ENCODE measurements around the gene KLHL8. TPM values are rescaled to one million over a fixed set of nuclear protein-coding genes. Genes with fewer than 3 reads are reported as not detected.

KLHL8 gene
- total RNA-seq, 1 experiment from 2014 or later = 7.5 TPM

- DNase-seq = no peak
- H4K8ac ChIP-seq (replicated peaks; ENCODE audit: insufficient read length, low read depth, low read length) = no peak overlapping the region
- no peaks in the 10 kb centered on the region for H3K9me3 ChIP-seq (ENCODE audit: control insufficient read depth, low read depth, low read length)
- H4K20me1 ChIP-seq (ENCODE audit: control insufficient read depth, insufficient read depth, insufficient read length) = no peaks in the 10 kb centered on the region
- no peak overlapping the region for H2BK12ac ChIP-seq (ENCODE audit: insufficient read length, low read depth, low read length)
- H3K27ac Mint-ChIP-seq = no peak overlapping the region
- no peak overlapping the region for H2AFZ ChIP-seq (ENCODE audit: low read length)
- WGBS (ENCODE audit: extremely low coverage, insufficient read length, low lambda C conversion rate) = no CpG with 5 or more reads among the region's 3 CpGs
- no peak overlapping the region for H2BK5ac ChIP-seq (ENCODE audit: insufficient read length, low read length)
- H2BK15ac ChIP-seq (ENCODE audit: low read depth, low read length) = no peak overlapping the region
- no peaks in the 10 kb centered on the region for H3K79me1 ChIP-seq (ENCODE audit: insufficient read depth, low read depth, low read length, poor library complexity, severe bottlenecking)
- H3K56ac ChIP-seq (ENCODE audit: insufficient read length, low read depth, low read length) = no peak overlapping the region
- H2BK20ac ChIP-seq (ENCODE audit: low read depth, low read length, poor library complexity, severe bottlenecking) = no peak overlapping the region
- H3K4me3 Mint-ChIP-seq = no peak overlapping the region
- no peak overlapping the region for H4K5ac ChIP-seq (ENCODE audit: insufficient read length, low read depth, low read length)
- no peak overlapping the region for H4K91ac ChIP-seq (ENCODE audit: insufficient read length, low read depth, low read length)
- H3K9me3 Mint-ChIP-seq = peaks cover 0 to 5% of the 10 kb centered on the region in 2 experiments; a peak in 1 of 5 replicates
- TF ChIP-seq, protein P1, sequence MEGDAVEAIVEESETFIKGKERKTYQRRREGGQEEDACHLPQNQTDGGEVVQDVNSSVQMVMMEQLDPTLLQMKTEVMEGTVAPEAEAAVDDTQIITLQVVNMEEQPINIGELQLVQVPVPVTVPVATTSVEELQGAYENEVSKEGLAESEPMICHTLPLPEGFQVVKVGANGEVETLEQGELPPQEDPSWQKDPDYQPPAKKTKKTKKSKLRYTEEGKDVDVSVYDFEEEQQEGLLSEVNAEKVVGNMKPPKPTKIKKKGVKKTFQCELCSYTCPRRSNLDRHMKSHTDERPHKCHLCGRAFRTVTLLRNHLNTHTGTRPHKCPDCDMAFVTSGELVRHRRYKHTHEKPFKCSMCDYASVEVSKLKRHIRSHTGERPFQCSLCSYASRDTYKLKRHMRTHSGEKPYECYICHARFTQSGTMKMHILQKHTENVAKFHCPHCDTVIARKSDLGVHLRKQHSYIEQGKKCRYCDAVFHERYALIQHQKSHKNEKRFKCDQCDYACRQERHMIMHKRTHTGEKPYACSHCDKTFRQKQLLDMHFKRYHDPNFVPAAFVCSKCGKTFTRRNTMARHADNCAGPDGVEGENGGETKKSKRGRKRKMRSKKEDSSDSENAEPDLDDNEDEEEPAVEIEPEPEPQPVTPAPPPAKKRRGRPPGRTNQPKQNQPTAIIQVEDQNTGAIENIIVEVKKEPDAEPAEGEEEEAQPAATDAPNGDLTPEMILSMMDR (conservative IDR thresholded peaks at IDR 0.05) = no peak
- no peaks in the 10 kb centered on the region; the same call in 1 of the 2 replicates for H3K27me3 Mint-ChIP-seq (ENCODE audit: low read depth)
- no peak overlapping the region for H3K4me2 ChIP-seq (ENCODE audit: insufficient read depth, insufficient read length, low read length)
- H2BK120ac ChIP-seq (ENCODE audit: low read depth, low read length, poor library complexity, severe bottlenecking) = no peak overlapping the region
- no peaks in the 10 kb centered on the region for H3K4me1 ChIP-seq (ENCODE audit: insufficient read depth, low read length)
- no peaks in the 10 kb centered on the region for H3K23me2 ChIP-seq (ENCODE audit: insufficient read length, low read depth, low read length, poor library complexity, severe bottlenecking)
- no peak overlapping the region for H3K9ac ChIP-seq (ENCODE audit: extremely low read depth, insufficient read length, low read length)
- H3K79me2 ChIP-seq (ENCODE audit: insufficient read depth, low read length) = no peaks in the 10 kb centered on the region
- H3K36me3 Mint-ChIP-seq (ENCODE audit: insufficient read depth in 1 of 3, low read depth in 3 of 3) = peaks cover 0 to under 1% (median 0%) of the 10 kb centered on the region in 3 experiments; a peak in 1 of 7 replicates
- no peak overlapping the region for H3K4ac ChIP-seq (ENCODE audit: low read depth, low read length)
- H3T11ph ChIP-seq (ENCODE audit: low read length) = no peak overlapping the region
- H3K23ac ChIP-seq (ENCODE audit: insufficient read length, low read depth, low read length) = no peak overlapping the region
- H3K14ac ChIP-seq (ENCODE audit: insufficient read depth, low read length) = no peak overlapping the region
- H3K4me1 Mint-ChIP-seq = no peaks in the 10 kb centered on the region
- no peak overlapping the region for H3K18ac ChIP-seq (ENCODE audit: insufficient read length, low read depth, low read length)
- no peak overlapping the region for H3K27ac ChIP-seq (ENCODE audit: insufficient read length, low read depth, low read length)
- H2AK5ac ChIP-seq (ENCODE audit: insufficient read length, low read length) = no peak overlapping the region
- H3K27me3 ChIP-seq (ENCODE audit: insufficient read depth, low read length) = no peaks in the 10 kb centered on the region
Measured at GRCh38 chr4:87257523-87257922, 37.1 kb upstream of the KLHL8 start.
